ENCODE data around the gene PTPN14. TPM values are rescaled to one million over a fixed set of nuclear protein-coding genes. Genes with fewer than 3 reads are reported as not detected.
"Not testable (repeated sequence)": the region's sequence is repeated elsewhere in the genome, so short reads cannot be mapped to it uniquely, and the experiment has no call there.

The PTPN14 gene
- total RNA-seq, 3 donors from 2014 or later, result 5.8 to 49.0 (median 8.3) TPM

DNA sequence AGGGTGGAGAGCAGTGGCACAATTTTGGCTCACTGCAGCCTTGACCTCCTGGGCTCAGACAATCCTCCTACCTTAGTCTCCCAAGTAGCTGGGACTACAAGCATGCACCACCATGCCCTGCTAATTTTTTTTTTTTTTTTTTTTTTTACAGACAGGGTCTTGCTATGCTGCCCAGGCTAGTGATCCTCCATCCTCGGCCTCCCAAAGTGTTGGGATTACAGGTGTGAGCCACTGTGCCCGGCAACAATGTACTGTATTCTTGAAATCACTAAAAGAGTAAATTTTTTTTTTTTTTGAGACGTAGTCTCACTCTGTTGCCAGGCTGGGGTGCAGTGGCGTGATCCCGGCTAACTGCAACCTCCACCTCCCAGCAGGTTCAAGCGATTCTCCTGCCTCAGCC lies 152.9 kb downstream of the PTPN14 start:
- no peaks in the 10 kb centered on the region for H3K9me3 ChIP-seq
- H3K4me3 ChIP-seq, result no peak overlapping the region
- DNase-seq (no peak), ATAC-seq (no peak)
- no peaks in the 10 kb centered on the region for H3K4me1 ChIP-seq (ENCODE audit: low read depth)
- TF ChIP-seq, protein P1, sequence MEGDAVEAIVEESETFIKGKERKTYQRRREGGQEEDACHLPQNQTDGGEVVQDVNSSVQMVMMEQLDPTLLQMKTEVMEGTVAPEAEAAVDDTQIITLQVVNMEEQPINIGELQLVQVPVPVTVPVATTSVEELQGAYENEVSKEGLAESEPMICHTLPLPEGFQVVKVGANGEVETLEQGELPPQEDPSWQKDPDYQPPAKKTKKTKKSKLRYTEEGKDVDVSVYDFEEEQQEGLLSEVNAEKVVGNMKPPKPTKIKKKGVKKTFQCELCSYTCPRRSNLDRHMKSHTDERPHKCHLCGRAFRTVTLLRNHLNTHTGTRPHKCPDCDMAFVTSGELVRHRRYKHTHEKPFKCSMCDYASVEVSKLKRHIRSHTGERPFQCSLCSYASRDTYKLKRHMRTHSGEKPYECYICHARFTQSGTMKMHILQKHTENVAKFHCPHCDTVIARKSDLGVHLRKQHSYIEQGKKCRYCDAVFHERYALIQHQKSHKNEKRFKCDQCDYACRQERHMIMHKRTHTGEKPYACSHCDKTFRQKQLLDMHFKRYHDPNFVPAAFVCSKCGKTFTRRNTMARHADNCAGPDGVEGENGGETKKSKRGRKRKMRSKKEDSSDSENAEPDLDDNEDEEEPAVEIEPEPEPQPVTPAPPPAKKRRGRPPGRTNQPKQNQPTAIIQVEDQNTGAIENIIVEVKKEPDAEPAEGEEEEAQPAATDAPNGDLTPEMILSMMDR (IDR thresholded peaks at IDR 0.05), result no peak
- intact Hi-C loops (cut with DNase I, micrococcal nuclease), result no loop called here
- no peaks in the 10 kb centered on the region for H3K36me3 ChIP-seq (ENCODE audit: low read depth)

DNA sequence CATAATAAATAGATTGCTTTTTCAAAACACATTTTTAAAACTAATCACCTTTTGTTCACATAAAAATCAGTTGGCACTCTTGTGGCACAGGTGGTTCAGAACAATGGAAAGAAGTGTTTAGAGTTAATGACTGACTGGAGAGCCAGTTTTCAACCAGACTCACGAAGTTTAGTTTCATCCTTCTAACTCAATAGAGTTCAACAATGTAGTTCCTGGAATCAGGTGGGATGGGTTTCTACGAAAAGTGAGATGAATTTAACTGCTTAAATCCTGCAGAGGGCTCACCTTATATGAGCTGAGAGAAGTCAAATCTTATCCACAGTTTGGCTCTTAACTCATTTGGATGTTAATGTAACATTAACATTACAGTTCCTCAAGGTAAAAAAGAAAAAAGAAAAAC lies 153.9 kb downstream of the PTPN14 start:
- Histone ChIP-seq H3K4me1 (ENCODE audit: low read depth) (no peaks in the 10 kb centered on the region), H3K9me3 (no peaks in the 10 kb centered on the region), H3K4me3 (no peak overlapping the region), H3K36me3 (ENCODE audit: low read depth) (no peaks in the 10 kb centered on the region)
- TF ChIP-seq, protein P1 (IDR thresholded peaks at IDR 0.05), result no peak
- intact Hi-C loops (cut with DNase I, micrococcal nuclease), result no loop called here
- ATAC-seq, result peak; percentile 40
- DNase-seq, result no peak

DNA sequence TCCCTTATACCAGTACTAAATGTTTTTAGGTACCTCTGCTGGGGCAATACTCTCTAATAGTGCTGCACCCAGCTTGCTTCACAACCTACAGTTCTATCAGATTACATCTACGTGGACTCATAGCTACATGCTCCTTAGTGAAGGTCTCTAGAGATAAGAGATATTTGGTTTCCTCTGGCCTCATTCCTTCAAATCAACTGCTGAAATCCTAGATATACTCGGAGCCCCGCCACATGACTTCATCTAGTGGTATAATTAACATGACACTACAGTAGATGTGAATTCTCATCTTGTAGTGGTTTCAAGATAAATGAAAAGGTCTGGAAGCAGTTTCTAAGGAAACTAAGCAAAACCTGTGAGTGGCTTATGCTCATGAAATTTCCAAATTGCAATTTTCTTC lies 155.1 kb downstream of the PTPN14 start:
- Histone ChIP-seq H3K4me1 (ENCODE audit: low read depth) (no peaks in the 10 kb centered on the region), H3K36me3 (ENCODE audit: low read depth) (no peaks in the 10 kb centered on the region), H3K4me3 (no peak overlapping the region), H3K9me3 (no peaks in the 10 kb centered on the region)
- DNase-seq, result no peak
- no peak for ATAC-seq
- intact Hi-C loops (cut with DNase I, micrococcal nuclease), result no loop called here
- TF ChIP-seq, protein P1 (IDR thresholded peaks at IDR 0.05), result no peak

DNA sequence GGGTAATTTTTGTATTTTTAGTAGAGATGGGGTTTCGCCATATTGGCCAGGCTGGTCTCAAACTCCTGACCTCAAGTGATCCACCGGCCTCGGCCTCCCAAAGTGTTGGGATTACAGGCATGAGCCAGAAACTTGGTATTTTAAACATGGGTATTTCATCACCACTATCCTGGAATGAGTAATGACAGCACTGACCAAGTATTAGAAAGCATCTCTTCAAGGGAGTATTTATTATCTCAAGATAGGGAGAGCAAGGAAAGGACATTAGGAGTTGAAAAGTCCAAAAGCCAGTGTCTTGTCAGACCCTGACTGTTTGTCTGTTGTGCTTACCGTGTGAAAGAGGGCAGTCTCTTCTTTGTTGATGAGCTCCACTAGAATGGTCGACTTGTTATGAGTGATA lies 156.8 kb downstream of the PTPN14 start:
- H3K4me1 ChIP-seq (ENCODE audit: low read depth); H3K4me3 ChIP-seq; H3K9me3 ChIP-seq; ATAC-seq; intact Hi-C loops (cut with DNase I, micrococcal nuclease); H3K36me3 ChIP-seq (ENCODE audit: low read depth); DNase-seq: not testable (repeated sequence)

DNA sequence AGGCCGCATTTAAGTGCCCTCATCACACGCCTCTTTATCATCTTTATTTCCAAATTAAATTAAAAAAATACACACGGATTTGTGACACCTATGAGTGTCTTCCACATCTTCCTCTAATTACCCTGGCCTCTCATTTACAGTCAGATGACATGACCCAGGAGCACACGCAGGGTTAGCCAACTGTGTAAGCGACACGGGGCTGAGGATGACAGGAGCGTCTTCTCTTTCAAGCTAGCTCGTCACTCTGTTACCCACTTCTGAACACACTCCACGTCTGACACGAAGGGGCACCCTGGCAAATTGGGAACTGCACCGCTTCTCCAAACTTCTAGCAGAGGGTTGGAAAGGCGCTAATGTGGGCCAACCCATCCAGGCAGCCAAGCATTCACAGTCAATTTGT lies 158.3 kb downstream of the PTPN14 start:
- TF ChIP-seq, protein P1 (IDR thresholded peaks at IDR 0.05), result no peak
- intact Hi-C loops (cut with DNase I, micrococcal nuclease), result no loop called here
- no peaks in the 10 kb centered on the region for H3K4me1 ChIP-seq (ENCODE audit: low read depth)
- no peaks in the 10 kb centered on the region for H3K36me3 ChIP-seq (ENCODE audit: low read depth)
- H3K4me3 ChIP-seq, result no peak overlapping the region
- DNase-seq (no peak), ATAC-seq (no peak)
- H3K9me3 ChIP-seq, result no peaks in the 10 kb centered on the region

DNA sequence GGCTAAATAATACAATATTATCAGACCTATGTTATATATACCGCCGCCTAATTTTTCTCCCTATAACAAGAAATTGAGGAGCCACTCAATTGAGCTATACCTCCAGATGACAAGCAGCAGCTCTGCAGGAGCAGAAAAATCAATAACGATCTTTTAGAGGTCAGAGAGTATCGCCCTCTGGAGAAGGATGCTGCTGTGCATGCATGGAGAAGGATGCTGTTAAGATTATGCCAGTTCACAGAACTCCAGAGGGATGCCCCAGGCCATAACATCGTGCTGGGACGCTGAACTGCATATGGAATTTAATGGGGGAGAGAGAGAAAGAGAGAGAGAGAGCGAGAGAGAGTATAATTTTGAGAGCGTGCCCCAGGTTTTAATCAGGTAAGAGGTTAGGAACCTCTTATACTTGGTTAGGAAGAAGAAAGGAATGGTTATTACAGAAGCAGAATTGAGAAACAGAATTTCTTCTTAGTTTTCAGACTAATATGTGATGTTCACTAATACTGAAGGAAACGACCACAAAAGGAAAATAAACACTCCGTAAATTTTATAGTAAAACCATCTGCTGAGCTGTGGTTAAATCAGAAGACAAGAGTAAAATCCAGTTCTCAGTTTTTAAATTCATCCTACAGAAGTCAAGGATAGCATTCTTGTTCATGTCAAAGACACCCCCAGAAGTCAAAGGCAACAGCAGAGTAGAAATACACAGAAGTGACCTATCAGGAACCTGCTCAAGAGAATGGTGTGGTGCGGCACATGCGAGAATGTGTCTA lies 159.3 kb downstream of the PTPN14 start:
- Histone ChIP-seq H3K4me3 (no peak overlapping the region), H3K36me3 (ENCODE audit: low read depth) (no peaks in the 10 kb centered on the region), H3K4me1 (ENCODE audit: low read depth) (no peaks in the 10 kb centered on the region), H3K9me3 (no peaks in the 10 kb centered on the region)
- intact Hi-C loops (cut with DNase I, micrococcal nuclease), result no loop called here
- DNase-seq (no peak), ATAC-seq (no peak)
- TF ChIP-seq, protein P1 (IDR thresholded peaks at IDR 0.05), result no peak
